ENCODE results near the gene MRPL38.
"Not testable (repeated sequence)": the region's sequence is repeated elsewhere in the genome, so short reads cannot be mapped to it uniquely, and the experiment has no call there.

Gene MRPL38

GRCh38 chr17:75896415-75897159 is 8.1 kb downstream of the MRPL38 start, which contains the start of gene TRIM65:
Gene TRIM65 (minus strand): TSS chr17:75896951. CDS start chr17:75896937, 14 bp downstream.
- no peak for FAIRE-seq
- TF ChIP-seq POLR2A (IDR thresholded peaks at IDR 0.05; ENCODE audit: low read depth, low read length), result peak; percentile 84
- peak; percentile 92 for DNase-seq (ENCODE audit: insufficient read length, low spot score)

GRCh38 chr17:75895370-75896155 is 9.1 kb downstream of the MRPL38 start:
- DNase-seq (ENCODE audit: insufficient read length, low spot score), result no peak
- TF ChIP-seq POLR2A (IDR thresholded peaks at IDR 0.05; ENCODE audit: low read depth, low read length), result no peak
- no peak for FAIRE-seq

- no peak for FAIRE-seq
- no peak for DNase-seq (ENCODE audit: insufficient read length, low spot score)
These were observed 10.5 kb downstream of the MRPL38 start for GRCh38 chr17:75894049-75894733.

GRCh38 chr17:75893305-75894048 is 11.2 kb downstream of the MRPL38 start:
- no peak for TF ChIP-seq POLR2A (IDR thresholded peaks at IDR 0.05; ENCODE audit: low read depth, low read length)
- no peak for DNase-seq (ENCODE audit: insufficient read length, low spot score)
- no peak for FAIRE-seq

More at GRCh38 chr17:75894049-75894733, 10.5 kb downstream of the MRPL38 start:
- TF ChIP-seq POLR2A (IDR thresholded peaks at IDR 0.05; ENCODE audit: low read depth, low read length), result no peak

GRCh38 chr17:75892556-75893224 is 12.0 kb downstream of the MRPL38 start:
- FAIRE-seq, result no peak
- no peak for DNase-seq (ENCODE audit: insufficient read length, low spot score)
- TF ChIP-seq POLR2A (IDR thresholded peaks at IDR 0.05; ENCODE audit: low read depth, low read length), result no peak

GRCh38 chr17:75891605-75892555 is 12.8 kb downstream of the MRPL38 start:
- no peak for DNase-seq (ENCODE audit: insufficient read length, low spot score)
- FAIRE-seq, result no peak
- no peak for TF ChIP-seq POLR2A (IDR thresholded peaks at IDR 0.05; ENCODE audit: low read depth, low read length)

- FAIRE-seq, result no peak
- no peak for DNase-seq (ENCODE audit: insufficient read length, low spot score)
- TF ChIP-seq POLR2A (IDR thresholded peaks at IDR 0.05; ENCODE audit: low read depth, low read length), result no peak
These were observed 13.6 kb downstream of the MRPL38 start for GRCh38 chr17:75891022-75891604.

- FAIRE-seq (no peak), DNase-seq (ENCODE audit: insufficient read length, low spot score) (no peak)
- TF ChIP-seq POLR2A (IDR thresholded peaks at IDR 0.05; ENCODE audit: low read depth, low read length), result no peak
These were observed 15.2 kb downstream of the MRPL38 start for GRCh38 chr17:75889454-75889853.

GRCh38 chr17:75888484-75888883 is 16.2 kb downstream of the MRPL38 start:
- no peak for DNase-seq (ENCODE audit: insufficient read length, low spot score)
- FAIRE-seq, result no peak
- TF ChIP-seq POLR2A (IDR thresholded peaks at IDR 0.05; ENCODE audit: low read depth, low read length), result no peak

- DNase-seq (ENCODE audit: insufficient read length, low spot score); FAIRE-seq: not testable (repeated sequence)
These were observed 18.8 kb downstream of the MRPL38 start for GRCh38 chr17:75885860-75886259.

GRCh38 chr17:75885431-75885830 is 19.3 kb downstream of the MRPL38 start:
- DNase-seq (ENCODE audit: insufficient read length, low spot score), result no peak
- TF ChIP-seq POLR2A (IDR thresholded peaks at IDR 0.05; ENCODE audit: low read depth, low read length), result no peak
- no peak for FAIRE-seq

Data from H54 (cell line).